Anterior cingulate cortex (tissue), 58 donors: ENCODE results near the gene AK9.

Experiments
- DNase-seq, 58 donors: peaks; one replicate each; lab custom pipeline; 2025; lab: John Stamatoyannopoulos, UW

AK9 gene

DNA sequence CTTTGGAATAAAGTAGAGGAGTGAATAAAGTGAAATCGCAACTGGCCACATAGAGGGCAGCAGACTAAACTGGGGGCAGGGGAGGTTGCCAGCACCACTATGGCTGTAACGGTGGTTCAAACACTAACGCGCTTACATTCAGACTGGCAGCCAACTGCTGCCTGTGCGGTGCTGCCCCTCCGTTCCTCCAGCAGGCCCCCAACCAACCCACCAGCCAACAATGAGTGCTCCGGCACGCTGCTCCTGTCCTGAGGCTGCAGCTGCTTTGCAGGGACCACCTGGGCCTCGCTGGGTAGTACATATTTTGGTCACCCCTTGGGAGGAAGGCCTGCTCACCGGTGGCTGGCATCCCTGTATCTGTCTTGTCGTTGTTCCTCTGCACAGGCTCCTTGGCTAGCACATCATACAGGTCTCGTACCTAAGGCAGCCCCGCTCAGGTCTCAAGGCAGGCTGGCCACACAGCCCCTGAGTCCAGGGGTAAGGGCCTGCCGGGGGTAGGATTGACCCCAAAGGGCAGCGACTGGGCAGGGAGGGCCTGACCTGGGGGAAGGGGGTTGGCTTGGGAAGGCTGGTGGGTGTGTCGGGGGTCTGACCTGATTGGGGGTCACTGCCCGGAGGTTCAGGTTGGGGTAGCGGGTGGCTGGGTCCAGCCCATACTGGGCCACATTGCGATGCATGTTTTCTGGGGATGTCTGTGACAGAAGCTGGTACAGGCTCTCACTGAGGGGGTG, 241.8 kb downstream of the AK9 start:
- no peak for DNase-seq

DNA sequence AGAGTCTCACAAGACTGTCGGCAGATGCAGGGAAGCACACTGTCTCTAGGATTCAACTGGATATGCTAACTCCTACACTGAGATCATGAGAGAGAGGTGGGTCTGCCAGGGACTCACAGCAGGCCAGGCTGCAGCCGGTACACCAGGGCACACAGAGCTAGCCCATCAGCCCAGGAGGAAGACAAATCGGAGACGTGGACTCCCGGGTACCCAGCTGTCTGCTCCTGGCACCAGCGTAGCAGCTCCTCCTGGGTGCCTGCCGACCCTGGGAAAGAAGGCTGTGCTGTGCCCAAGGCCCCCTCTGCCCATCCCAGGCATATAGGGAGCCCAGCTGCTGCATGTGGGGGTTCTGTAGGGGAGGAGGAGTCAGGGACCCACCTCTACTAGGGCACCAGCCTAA, 242.4 kb downstream of the AK9 start:
- peak in 1 of 58 donors; percentile 11 for DNase-seq

DNA sequence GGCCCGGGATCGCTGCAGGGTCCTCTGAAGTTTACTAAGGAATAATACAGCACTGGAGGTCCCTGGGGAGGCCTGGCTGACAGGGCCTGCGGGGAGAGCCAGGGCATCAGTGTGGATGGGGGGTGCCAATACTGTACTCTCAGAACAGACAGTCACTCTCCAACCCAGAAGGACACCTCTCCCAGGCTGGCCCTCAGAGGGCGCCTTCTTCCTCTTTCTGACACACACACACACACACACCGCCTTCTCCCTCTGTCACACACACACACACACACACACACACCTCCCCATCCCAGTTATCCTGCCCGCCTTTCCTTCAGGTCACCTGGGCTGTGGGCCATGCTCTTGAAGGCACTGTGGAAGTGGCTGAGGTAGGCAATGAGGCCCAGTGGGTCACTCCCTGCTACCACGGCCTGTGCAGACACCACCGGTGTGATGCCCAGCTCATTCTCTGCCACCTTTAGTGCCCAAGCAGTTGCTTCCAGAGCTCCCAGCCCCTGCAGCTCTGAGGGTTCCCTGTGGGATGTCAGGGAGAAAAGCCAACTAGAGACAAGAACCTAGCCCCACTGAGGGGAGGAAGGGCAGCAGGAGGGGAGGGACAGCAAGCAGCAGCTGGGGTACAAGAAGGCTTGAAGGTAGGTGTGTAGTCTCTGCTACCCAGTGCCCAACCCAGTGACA, 243.0 kb downstream of the AK9 start:
- DNase-seq, result no peak

DNA sequence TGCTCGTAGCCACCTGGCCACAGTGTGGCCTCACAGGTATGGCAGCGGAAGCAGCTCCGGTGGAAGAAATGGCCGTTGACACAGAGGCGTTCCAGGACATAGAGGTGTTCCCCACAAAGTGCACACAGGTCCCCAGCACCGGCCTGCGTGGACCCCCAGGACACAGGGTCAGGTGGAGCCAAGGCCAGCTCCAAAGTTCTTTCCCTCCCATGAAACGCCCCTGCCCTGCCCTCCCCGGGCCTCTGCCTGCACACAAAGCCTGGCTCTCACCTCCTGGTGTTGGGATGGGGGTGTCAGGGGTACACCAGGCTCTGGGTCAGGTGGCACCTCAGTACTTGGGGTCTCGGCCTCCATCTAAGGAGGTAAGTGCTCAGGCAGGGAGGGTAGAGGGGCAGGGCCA, 243.9 kb downstream of the AK9 start:
- no peak for DNase-seq

DNA sequence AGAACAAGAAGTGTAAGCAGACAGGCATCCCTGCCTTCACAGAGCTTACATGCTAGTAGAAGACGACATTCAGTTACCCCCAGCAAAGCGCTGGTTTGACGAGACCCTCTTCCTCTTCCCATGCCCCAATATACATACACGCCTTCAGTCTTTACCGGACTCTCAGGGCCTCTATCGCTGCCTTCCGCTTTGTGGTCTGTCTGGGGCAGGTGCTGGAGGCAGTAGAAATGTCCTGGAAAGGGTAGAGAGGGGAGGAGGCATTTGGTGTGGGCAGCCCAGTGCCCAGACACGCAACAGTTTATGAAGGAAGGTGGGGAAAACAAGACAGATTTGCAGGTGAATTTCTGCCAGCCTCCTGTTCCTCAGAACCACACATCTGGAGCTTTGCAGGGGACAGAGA, 244.5 kb downstream of the AK9 start:
- no peak for DNase-seq

DNA sequence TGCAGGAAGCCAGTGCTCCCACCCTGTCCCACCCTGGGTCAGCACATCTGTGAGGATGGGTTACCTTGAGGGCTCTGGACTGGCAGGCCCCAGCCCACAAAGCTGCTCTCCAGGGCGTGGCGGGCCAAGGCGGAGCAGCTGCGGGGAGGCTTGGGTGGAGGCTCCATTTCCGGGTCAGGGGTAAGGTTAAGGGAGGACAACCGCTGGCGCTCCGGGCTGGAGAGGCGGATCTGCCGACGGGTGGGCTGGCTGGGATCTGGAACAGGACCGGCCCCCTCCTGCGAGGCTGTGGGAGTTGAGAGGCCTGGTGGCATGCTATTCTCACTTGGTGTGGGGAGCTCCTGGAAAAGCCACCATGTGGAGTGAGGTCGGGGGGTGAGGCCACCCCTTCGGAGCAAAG, 244.9 kb downstream of the AK9 start:
- DNase-seq, result no peak

DNA sequence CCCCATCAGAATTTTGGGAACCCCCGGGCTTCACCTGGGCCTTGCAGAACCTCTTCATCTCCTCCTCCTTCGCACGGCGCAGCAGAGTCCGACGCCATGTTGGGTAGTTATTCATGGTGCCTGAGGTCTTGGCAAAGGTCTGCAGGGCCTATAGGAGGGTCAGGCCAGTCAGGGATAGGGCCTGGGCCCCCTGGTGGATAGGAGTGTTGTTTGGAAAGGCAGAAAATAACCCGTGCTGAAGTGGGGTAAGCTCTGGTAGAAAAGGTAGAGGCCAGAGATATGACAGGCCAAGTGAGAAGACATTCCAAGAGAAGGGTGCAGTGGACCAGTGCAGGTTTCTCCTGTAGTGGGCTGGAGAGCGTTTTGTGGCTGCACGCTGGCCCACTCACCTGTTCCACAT, 245.6 kb downstream of the AK9 start:
- DNase-seq, result no peak

DNA sequence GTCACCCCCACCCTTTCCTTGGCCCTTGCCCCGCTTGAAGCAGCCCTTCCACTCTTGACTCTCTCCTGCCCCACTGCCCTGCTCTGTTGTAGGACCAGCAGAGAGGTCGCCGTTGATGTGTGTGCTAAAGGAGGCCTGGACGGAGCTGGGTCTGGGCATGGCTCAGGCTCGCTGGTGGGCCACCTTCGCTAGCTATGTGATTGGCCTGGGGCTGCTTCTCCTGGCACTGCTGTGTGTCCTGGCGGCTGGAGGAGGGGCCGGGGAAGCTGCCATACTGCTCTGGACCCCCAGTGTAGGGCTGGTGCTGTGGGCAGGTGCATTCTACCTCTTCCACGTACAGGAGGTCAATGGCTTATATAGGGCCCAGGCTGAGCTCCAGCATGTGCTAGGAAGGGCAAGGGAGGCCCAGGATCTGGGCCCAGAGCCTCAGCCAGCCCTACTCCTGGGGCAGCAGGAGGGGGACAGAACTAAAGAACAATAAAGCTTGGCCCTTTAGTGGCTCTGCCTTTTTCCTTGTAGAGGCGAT, 247.5 kb downstream of the AK9 start:
- DNase-seq, result no peak
